GF-D8 (cell line): Measurements from ENCODE around the gene SEBOX.

Experiments used
- DNase-seq: peaks from one replicate; lab custom pipeline; 2025; lab: John Stamatoyannopoulos, UW

The SEBOX gene

DNA sequence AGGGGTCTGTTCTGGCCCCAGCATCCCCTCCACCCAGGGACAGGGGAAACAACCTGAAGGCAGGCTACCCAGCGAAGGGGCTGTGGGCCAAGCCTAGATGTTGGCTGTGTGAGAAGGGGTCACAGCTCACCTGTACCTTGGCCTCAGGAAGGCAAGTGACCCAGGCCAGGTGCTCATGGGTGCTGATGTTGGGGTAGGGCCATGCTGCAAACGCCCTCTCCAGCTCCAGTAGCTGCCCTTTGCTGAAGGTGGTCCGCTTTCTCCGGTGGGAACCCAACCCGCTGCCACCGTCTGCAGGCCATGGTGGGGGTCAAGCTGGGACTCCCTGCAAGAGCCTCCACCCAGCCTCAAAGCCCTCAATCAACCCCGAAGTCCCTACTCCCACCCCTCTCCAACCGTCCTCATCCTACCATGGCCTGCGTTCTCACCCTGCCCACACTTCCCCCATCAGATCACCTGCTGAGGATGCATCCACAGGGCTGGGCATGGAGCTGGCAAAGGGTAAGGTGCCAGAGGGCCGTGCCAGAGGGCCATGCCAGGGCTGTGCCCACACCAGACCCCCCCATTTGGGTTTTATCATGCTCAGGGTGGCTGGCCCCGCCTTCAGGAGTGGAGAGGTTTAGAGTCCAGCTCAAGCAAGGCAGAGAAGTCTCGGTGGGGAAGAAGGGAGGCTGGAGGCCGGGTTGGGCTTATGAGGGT is at the start of gene SEBOX:
SEBOX (minus strand) TSS at position 535 of the 699 bp plus-strand sequence; CDS start at position 487, 48 bp downstream.
- no peak for DNase-seq

DNA sequence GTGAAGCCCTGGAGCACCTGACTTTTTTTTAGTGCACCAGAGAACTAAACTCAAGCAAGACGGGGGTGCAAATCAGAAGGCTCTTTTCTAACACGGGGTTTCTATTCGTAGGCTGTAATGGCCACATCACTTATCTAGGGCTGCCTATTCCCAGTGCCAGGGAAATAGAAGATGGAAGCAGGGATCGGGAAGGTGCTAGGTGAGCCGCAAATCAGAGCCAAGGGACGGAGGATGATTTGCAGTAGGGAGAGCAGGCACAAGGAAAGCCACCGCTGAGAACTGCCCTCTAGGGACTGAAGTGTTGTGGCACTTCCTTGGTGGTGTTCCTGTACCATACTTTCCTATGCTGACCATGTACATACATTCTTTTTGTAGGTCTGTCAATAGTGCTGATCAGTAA is 48.8 kb upstream of the SEBOX start:
- no peak for DNase-seq

DNA sequence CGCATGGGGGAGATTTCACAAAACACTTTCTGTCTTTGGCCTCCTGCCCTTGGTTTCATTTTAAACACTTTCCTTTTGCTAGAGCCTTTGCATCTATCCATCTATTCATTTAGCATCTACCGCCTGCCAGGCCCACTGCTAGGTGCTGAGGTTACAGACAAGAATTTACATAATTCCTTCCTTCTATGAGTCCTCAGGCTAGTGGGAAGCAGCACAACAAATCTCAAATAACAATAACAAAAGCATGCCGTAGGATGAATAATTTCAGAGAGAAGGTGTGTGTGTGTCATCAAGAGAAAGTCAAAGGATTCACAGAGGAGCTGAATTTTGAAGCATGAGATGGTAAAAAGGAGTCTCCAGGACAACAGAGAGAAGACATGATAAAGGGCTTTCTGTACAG is 47.1 kb upstream of the SEBOX start:
- no peak for DNase-seq

GRCh38 chr17:28407974-28408306 is 42.9 kb upstream of the SEBOX start:
- DNase-seq = no peak

DNA sequence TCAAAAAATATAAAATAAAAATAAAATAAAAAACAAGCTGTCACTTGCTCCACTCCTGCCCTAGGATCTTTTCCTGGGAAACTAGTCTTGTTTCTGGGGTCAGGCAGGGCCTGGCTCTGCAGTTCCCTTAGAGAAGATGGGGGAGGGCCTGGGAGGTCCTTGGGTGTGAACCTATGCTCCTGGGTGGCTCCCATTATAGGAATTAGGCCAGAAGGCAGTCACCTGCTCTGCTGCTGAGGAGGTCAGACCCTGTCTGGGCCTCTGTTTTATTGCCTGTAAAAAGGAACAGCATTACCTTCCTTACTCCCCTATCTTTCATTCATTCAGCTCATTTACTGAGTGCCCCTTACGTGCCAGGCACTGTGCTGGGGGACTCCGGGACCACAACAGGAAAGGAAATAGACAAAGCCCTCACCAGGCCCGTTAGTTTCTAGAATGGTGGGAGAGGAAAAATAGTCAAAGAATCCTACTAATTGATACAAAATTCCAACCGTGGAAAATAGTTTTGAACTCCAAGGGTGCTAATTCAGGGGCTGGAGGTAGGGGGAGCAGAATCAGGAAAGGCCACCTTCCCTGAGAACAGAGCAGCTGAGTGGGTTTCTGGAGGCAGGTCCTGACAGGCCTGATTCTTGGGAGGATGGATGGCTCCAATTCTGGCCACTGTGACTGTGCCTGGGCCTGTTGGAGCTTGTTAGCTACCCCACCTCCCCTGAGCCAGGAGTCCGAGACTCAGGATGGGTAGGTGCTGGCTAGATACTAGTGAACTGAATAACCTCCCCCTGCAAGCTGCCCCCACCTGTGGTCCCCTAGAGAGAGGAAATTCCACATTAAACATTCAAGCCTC is 42.4 kb upstream of the SEBOX start:
- DNase-seq = no peak

DNA sequence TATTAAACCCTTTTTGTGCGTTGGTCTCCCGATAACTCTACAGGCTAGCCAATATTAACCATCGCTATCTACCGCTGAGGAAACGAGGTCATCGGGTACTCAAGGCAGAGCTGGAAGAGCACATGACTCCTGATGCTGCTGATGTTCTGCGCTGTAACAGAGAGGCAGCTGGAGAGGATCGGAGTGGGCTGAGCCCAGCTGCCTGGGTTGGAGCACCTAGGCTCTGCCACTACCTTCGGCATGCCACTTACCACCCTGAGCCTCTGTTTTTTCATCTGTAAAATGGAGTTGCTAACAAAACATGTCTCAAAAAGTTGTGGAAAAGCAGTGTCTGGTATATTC is 41.4 kb upstream of the SEBOX start:
- DNase-seq = no peak

GRCh38 chr17:28405632-28406472 is 40.9 kb upstream of the SEBOX start, which contains the start of gene SLC46A1:
SLC46A1 (minus strand) TSS chr17:28406212; CDS start chr17:28406114, 98 bp downstream.
- DNase-seq = no peak

GRCh38 chr17:28404812-28405570 is 40.0 kb upstream of the SEBOX start:
- no peak for DNase-seq

DNA sequence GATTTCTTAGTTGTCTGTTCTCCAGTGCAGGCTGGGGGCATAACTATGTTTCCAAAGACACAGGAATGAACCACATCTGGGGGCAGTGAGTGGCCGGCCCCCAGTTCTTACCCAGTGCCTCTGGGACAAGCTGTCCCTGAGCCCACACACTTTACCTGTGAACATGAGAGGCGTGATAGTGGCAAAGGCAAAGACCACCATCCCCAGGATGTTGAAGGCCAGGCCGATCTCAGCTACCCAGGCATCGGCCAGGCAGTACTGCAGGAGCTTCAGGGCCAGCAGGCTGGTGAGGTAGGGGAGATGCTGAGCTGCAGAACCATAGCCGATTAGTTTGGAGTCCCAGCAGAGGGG is 39.4 kb upstream of the SEBOX start:
- DNase-seq = no peak

GRCh38 chr17:28404007-28404406 is 39.0 kb upstream of the SEBOX start:
- DNase-seq = no peak

DNA sequence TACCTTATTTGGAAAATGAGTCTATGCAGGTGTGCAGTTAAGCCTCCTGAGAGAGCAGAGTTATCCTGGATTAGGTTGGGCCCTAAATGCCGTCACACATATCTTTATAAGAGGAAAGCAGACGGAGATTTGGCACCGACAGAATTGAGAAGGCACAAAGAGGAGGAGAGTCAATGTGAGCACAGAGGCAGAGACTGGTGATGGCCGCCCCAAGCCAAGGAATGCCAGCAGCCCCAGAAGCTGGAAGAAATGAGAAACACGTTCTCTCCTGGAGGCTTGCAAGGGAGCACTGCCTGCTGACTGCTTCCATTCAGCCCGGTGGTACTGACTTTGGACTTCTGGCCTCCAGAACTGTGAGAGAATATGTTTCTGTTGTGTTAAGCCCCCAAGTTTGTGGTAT is 37.8 kb upstream of the SEBOX start:
- DNase-seq = no peak

GRCh38 chr17:28402224-28402630 is 37.2 kb upstream of the SEBOX start:
- no peak for DNase-seq

- no peak for DNase-seq
Observed at GRCh38 chr17:28399808-28400207, 34.8 kb upstream of the SEBOX start.

DNA sequence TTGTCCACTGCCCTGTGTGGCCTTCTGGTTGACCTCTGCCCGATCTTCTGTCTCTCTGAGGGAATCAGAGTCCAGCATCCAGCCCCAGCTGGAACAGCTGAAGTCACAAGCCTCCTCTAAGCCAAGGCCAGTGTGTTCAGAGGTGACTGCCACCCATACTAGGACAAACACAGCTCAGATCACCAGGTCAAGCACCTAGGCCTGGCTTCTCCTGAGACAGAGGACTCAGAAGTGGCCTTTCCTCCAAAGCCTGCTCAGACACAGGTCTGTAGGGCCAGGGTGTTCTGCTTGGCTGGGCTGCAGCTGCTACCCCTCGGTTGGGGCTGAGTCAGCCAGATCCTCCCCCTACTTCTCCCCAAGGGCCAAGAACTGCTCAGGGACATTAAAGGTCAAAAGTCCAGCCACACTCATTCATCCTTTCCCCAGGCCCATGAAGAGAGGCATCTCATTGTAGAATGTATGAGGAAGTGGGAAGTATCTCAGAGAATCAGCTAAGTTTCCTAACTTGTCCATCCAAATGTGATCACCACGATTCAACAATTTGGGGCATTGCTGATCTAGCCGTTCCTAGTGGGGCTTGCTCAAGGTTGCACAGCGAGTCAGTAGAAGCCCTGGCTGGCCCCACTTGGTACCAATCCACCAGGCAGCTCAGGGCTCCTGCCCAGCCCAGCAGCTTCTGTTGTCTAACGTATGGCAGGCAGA is 33.4 kb upstream of the SEBOX start:
- DNase-seq = no peak

DNA sequence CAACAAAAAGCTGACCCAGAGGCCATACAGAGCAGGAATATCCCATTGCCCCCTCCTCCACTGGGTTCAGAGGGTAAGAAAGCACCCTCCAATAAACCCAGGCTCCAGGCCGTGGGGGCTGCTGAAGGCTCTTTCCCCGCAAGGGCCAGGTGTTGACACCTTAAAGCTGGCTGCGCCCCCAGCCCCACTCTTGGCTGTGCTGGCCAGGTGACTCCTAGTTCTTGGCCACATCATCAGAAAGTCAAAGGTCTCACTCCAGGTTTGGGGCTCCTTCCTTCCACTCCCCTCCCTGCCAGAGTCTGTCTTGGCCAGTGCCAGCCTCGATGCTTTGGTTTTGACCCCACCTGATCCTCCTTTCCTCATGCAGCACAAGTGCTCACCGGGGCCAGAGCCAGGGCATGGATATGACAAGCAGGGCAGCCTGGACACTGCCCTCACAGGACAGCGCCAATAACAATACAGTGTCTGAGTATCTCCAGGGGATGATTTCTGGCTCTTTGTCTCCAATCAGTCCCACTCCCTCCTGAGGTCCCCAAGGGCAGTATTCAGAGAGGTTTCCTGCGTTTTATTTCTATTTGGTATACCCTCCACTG is 32.8 kb upstream of the SEBOX start:
- no peak for DNase-seq

GRCh38 chr17:28397275-28397674 is 32.3 kb upstream of the SEBOX start:
- no peak for DNase-seq

DNA sequence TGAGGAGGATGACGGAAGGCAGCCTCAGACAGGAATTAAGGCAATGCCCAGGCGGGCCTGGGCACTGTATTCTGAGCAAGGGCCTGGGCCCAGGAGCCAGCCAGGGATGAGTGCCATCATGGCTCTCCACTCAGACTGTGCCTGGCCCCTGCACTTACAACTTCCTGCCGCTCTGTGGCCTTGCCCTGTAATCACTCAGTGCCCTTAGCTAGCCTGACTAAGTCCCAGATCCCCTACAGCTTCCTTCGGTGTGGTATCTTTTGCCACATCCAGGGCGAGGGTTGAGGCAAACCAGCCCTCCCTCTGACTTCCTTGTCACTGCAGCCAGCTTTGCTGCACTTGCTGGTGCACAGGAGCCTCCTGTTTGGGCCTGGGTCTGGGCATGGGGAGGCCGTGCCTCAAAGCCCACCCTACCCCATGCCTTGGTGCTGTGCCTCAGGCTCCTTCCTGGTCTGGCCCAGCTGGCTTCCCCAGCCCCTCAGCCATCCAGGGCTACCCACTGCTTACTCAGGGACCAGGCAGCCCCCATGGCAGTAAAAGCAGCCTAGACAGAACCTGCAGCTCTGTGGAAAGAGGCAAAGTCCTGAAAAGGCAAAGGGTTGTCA is 31.7 kb upstream of the SEBOX start:
- DNase-seq = no peak

DNA sequence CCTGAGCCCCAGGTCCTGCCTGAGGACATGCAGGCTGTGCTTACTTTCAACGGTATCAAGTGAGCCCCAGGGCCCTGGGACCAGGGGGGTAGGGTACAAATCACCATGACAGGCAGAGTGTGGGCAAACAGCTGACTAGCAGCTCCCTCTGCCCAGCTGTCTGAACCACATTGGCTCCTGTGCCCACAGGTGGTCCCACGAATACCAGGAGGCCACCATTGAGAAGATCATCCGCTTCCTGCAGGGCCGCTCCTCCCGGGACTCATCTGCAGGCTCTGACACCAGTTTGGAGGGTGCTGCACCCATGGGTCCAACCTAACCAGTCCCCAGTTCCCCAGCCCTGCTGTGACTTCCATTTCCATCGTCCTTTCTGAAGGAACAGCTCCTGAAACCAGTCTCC is 31.0 kb upstream of the SEBOX start:
- DNase-seq = no peak

GRCh38 chr17:28395426-28395825 is 30.4 kb upstream of the SEBOX start:
- DNase-seq = no peak

- no peak for DNase-seq
Observed at GRCh38 chr17:28394337-28395116, 29.5 kb upstream of the SEBOX start.
